HG03039 (cell line): ENCODE data around the gene PCBP1.
"Not testable (repeated sequence)": the region's sequence is repeated elsewhere in the genome, so short reads cannot be mapped to it uniquely, and the experiment has no call there.

ENCODE experiments used
- ATAC-seq: cut with Tn5 transposase; IDR thresholded peaks from one replicate; pipeline ENCODE4 v1.9.1; 2021; ENCODE audit warnings: mild to moderate bottlenecking, moderate library complexity; ENCODE audit not compliant: unreplicated experiment

PCBP1 gene

GRCh38 chr2:70095720-70096670 is 8.7 kb downstream of the PCBP1 start:
- ATAC-seq = no peak

GRCh38 chr2:70098032-70098431 is 10.8 kb downstream of the PCBP1 start:
- no peak for ATAC-seq

GRCh38 chr2:70099270-70099669 is 12.0 kb downstream of the PCBP1 start:
- ATAC-seq = no peak

- ATAC-seq = no peak
Measured at GRCh38 chr2:70101174-70101573, 13.9 kb downstream of the PCBP1 start.

- not testable (repeated sequence) for ATAC-seq
Measured at GRCh38 chr2:70101686-70102085, 14.4 kb downstream of the PCBP1 start.

GRCh38 chr2:70102323-70102905 is 15.1 kb downstream of the PCBP1 start:
- not testable (repeated sequence) for ATAC-seq

GRCh38 chr2:70103531-70104061 is 16.3 kb downstream of the PCBP1 start:
- no peak for ATAC-seq

GRCh38 chr2:70104231-70105111 is 17.2 kb downstream of the PCBP1 start:
- no peak for ATAC-seq

GRCh38 chr2:70106138-70106537 is 18.9 kb downstream of the PCBP1 start:
- not testable (repeated sequence) for ATAC-seq

GRCh38 chr2:70110397-70110796 is 23.1 kb downstream of the PCBP1 start:
- not testable (repeated sequence) for ATAC-seq

GRCh38 chr2:70111752-70112591 is 24.7 kb downstream of the PCBP1 start:
- no peak for ATAC-seq

GRCh38 chr2:70113359-70114070 is 26.2 kb downstream of the PCBP1 start:
- ATAC-seq = no peak

GRCh38 chr2:70115646-70116442 is 28.6 kb downstream of the PCBP1 start:
- peak; percentile 45 for ATAC-seq

GRCh38 chr2:70116936-70117552 is 29.8 kb downstream of the PCBP1 start:
- no peak for ATAC-seq

GRCh38 chr2:70118798-70119454 is 31.6 kb downstream of the PCBP1 start:
- no peak for ATAC-seq

GRCh38 chr2:70121627-70122372 is 34.5 kb downstream of the PCBP1 start:
- no peak for ATAC-seq

- ATAC-seq = no peak
Measured at GRCh38 chr2:70122470-70122869, 35.2 kb downstream of the PCBP1 start.
